Thyroid gland (tissue), 4 donors: ENCODE measurements around the gene KIAA2012. TPM values are rescaled to one million over a fixed set of nuclear protein-coding genes. Genes with fewer than 3 reads are reported as not detected.

Experiments
- DNase-seq, 2 donors: peaks; one replicate each; pipeline ENCODE4 v3.0.0-alpha.2; 2019
- H3K27ac ChIP-seq, 3 donors: fragments of 200-600 bp; sonication (generic); 1 replicate in 2 of 3; 2 replicates in 1 of 3; pipeline ENCODE4 v1.5.1; 2016 to 2019; ENCODE audit warnings: mild to moderate bottlenecking in 1 of 3, moderate library complexity in 1 of 3
- H3K27me3 ChIP-seq: fragments of 200-600 bp; sonication (generic); one replicate; pipeline ENCODE4 v1.5.1; 2019
- H3K36me3 ChIP-seq, 2 donors: fragments of 200-600 bp; sonication (generic); one replicate each; pipeline ENCODE4 v1.5.1; 2016 to 2019
- H3K4me1 ChIP-seq, 2 donors: fragments of 200-600 bp; sonication (generic); one replicate each; pipeline ENCODE4 v1.5.1; 2017 to 2019
- H3K4me3 ChIP-seq, 3 donors: fragments of 200-600 bp; sonication (generic); replicated peaks in 1 of 3; 1 replicate in 2 of 3; 2 replicates in 1 of 3; pipeline ENCODE4 v1.5.1; 2016; ENCODE audit warnings: mild to moderate bottlenecking in 1 of 3
- H3K9me3 ChIP-seq: fragments of 200-600 bp; sonication (generic); one replicate; pipeline ENCODE4 v1.5.1; 2017
- CTCF ChIP-seq, 6 experiments: fragments of 200-600 bp in 3 of 6; fragments of 450-650 bp in 3 of 6; sonication (generic) in 3 of 6; IDR thresholded peaks; one replicate each; pipeline ENCODE4 v1.5.1; 2016 to 2019; ENCODE audit warnings: antibody characterized with exemption in 6 of 6, mild to moderate bottlenecking in 2 of 6, inconsistent platforms in 1 of 6, moderate library complexity in 1 of 6
- POLR2A ChIP-seq, 2 donors: fragments of 450-650 bp; IDR thresholded peaks; one replicate each; pipeline ENCODE4 v1.6.1; 2017; ENCODE audit warnings: antibody characterized with exemption in 2 of 2, mild to moderate bottlenecking in 2 of 2, moderate library complexity in 1 of 2
- WGBS, 2 donors: methylation state at CpG; one replicate each; pipeline ENCODE4 v1.1.5; 2017; 5-methylcytosine and 5-hydroxymethylcytosine counted together
- intact Hi-C: fragments of 100-400 bp; cut with DNase I; formaldehyde crosslinking; loops from one replicate; pipeline ENCODE4 v1.15.1; 2023
- total RNA-seq, 4 donors: library from RNA; depleted of rRNA; stranded (reverse); fragments of >200 nt; gene quantifications; one replicate each; pipeline ENCODE4 v1.2.3, GENCODE V29; 2016

Gene KIAA2012
- total RNA-seq, 4 donors from 2014 or later: not detected

GRCh38 chr2:202072226-202072625 lies 829 bp upstream of the KIAA2012 start:
- Histone ChIP-seq H3K36me3 (no peaks in the 10 kb centered on the region), H3K9me3 (no peaks in the 10 kb centered on the region), H3K27me3 (no peaks in the 10 kb centered on the region), H3K4me3 (no peak overlapping the region), H3K4me1 (peaks cover 0 to 10% of the 10 kb centered on the region in 2 donors), H3K27ac (no peak overlapping the region)
- intact Hi-C loops: no loop called here
- WGBS, 2 donors: 66 to 93% methylated on average over 2 of the region's 2 CpGs
- DNase-seq: no peak
- TF ChIP-seq POLR2A (IDR thresholded peaks at IDR 0.05) (no peak), CTCF (IDR thresholded peaks at IDR 0.05) (no peak)

DNA sequence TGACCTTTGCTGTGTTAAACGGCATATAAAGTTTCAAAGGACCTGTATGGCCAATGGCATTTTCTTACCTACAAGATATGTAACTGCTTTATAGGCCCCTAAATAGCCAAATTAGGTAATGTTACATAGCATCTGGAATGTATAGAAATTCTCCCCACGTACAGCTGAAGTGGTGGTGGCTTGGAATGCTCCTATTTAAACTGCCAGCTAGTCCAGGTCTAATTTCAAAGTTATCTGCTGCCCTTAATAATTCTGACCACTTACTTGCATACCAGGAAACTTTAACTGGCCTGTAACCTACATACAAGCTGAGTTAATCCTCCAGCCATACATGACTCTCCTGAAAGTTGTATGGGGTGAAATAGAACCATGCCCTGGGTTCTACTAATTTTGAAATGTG lies 1.3 kb downstream of the KIAA2012 start:
- no peaks in the 10 kb centered on the region for H3K27me3 ChIP-seq
- intact Hi-C loops: no loop called here
- DNase-seq: no peak
- WGBS, 2 donors: 91 to 94% methylated on average over 2 of the region's 2 CpGs
- H3K9me3 ChIP-seq: no peaks in the 10 kb centered on the region
- TF ChIP-seq CTCF (IDR thresholded peaks at IDR 0.05) (no peak), POLR2A (IDR thresholded peaks at IDR 0.05) (no peak)
- peaks cover 0 to 4% of the 10 kb centered on the region in 2 donors for H3K4me1 ChIP-seq
- no peak overlapping the region for H3K27ac ChIP-seq
- no peak overlapping the region for H3K4me3 ChIP-seq
- no peaks in the 10 kb centered on the region for H3K36me3 ChIP-seq

DNA sequence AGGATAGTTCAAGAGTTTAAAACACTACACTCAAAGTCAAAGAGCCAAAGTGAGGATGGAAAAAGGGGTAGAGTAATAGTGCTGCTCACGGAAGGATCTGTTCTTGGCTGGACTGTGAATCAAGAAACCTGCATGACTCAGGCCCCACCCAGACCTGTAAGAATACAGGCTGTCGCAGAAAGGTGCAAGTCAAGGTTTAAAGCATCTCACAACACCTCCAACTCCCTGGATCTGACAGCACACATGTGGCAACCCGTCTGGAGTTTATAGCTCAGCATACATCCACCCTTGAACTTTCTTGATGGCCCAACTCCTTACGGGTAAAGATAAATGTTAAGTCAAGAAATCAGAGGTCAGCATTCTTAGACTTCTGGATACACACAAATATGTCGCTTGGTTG lies 6.3 kb downstream of the KIAA2012 start:
- H3K27ac ChIP-seq: no peak overlapping the region
- H3K4me1 ChIP-seq: no peaks in the 10 kb centered on the region
- intact Hi-C loops: no loop called here
- no peaks in the 10 kb centered on the region for H3K36me3 ChIP-seq
- H3K27me3 ChIP-seq: no peaks in the 10 kb centered on the region
- no peak for DNase-seq
- WGBS, 2 donors: 86 to 90% methylated on average over 5 of the region's 5 CpGs
- H3K4me3 ChIP-seq: no peak overlapping the region
- no peak for TF ChIP-seq POLR2A (IDR thresholded peaks at IDR 0.05)
- no peak for TF ChIP-seq CTCF (IDR thresholded peaks at IDR 0.05)
- no peaks in the 10 kb centered on the region for H3K9me3 ChIP-seq

GRCh38 chr2:202084265-202084664 lies 11.2 kb downstream of the KIAA2012 start:
- Histone ChIP-seq H3K27me3 (no peaks in the 10 kb centered on the region), H3K9me3 (no peaks in the 10 kb centered on the region), H3K4me1 (no peaks in the 10 kb centered on the region), H3K4me3 (no peak overlapping the region), H3K27ac (no peak overlapping the region), H3K36me3 (no peaks in the 10 kb centered on the region)
- 58 to 64% methylated on average over 5 to 6 of the region's 6 CpGs for WGBS, 2 donors
- TF ChIP-seq CTCF (IDR thresholded peaks at IDR 0.05): no peak
- no peak for TF ChIP-seq POLR2A (IDR thresholded peaks at IDR 0.05)
- intact Hi-C loops: no loop called here
- no peak for DNase-seq

- no peak overlapping the region for H3K4me3 ChIP-seq
- no peak for DNase-seq
- no peak for TF ChIP-seq POLR2A (IDR thresholded peaks at IDR 0.05)
- TF ChIP-seq CTCF (IDR thresholded peaks at IDR 0.05): no peak
- H3K27me3 ChIP-seq: no peaks in the 10 kb centered on the region
- H3K27ac ChIP-seq: no peak overlapping the region
- intact Hi-C loops: no loop called here
- no peaks in the 10 kb centered on the region for H3K9me3 ChIP-seq
- WGBS, 2 donors: 86 to 91% methylated on average over 3 of the region's 3 CpGs
- no peaks in the 10 kb centered on the region for H3K4me1 ChIP-seq
- no peaks in the 10 kb centered on the region for H3K36me3 ChIP-seq
These were observed 15.7 kb downstream of the KIAA2012 start for GRCh38 chr2:202088777-202089176.
